Stimulated activated CD4-positive, alpha-beta T cell treated with anti-CD3 and anti-CD28 coated beads, Interleukin-2, amount 100 ng/mL, for 48 hours (primary cell): ENCODE data around the gene ELK1.
"Not testable (repeated sequence)": the region's sequence is repeated elsewhere in the genome, so short reads cannot be mapped to it uniquely, and the experiment has no call there.

ENCODE experiments used
- DNase-seq, 2 donors: peaks; one replicate each; pipeline ENCODE4 v3.0.0-alpha.2; 2020

The ELK1 gene, protein sequence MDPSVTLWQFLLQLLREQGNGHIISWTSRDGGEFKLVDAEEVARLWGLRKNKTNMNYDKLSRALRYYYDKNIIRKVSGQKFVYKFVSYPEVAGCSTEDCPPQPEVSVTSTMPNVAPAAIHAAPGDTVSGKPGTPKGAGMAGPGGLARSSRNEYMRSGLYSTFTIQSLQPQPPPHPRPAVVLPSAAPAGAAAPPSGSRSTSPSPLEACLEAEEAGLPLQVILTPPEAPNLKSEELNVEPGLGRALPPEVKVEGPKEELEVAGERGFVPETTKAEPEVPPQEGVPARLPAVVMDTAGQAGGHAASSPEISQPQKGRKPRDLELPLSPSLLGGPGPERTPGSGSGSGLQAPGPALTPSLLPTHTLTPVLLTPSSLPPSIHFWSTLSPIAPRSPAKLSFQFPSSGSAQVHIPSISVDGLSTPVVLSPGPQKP

DNA sequence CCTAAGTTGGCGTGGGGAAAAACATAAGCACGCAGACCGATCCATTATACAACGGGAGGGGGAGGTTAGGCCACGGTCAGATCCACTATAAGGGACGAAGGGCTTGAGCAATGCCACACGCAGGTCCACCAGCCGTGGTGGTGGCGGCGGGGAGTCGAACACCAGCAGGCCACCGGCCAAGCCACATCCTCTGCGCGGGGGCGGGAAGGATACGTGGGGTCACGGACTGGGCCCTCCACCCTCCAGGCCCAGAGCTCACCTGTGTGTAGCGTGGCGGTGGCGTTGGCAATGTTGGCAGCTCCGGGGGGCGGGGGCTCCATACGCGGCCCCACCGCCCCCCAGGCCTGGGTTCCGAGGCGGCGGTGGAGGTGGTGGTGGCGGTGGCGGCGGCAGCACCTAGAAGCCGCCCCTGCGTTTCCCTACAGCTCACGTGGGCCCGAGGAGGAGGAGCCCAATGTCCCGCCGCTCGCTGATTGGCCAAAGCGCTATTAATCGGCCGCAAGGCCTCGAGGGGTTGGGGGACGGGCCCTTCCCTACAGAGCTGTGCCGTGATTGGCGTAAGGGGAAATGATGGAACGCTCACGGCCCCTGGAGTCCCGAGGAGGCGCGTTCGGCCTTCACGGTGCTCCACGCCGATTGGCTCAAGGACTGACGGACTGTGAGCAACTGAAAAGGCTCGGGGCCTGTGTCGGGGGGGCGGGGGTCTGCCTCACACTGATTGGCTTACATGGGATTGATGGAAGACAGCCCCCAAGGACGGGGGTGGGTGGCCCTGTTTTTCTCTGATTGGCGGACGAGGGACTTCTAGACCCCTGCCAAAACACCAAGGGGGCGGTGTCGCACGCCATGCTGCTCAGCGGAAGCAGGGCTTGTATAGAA lies at the start of gene ELK1:
Gene ELK1, minus strand, starts transcription at position 400 of the 879 bp plus-strand sequence. CDS start 9,122 bp downstream, outside the sequence.
- DNase-seq: peak; percentile 74 to 77

DNA sequence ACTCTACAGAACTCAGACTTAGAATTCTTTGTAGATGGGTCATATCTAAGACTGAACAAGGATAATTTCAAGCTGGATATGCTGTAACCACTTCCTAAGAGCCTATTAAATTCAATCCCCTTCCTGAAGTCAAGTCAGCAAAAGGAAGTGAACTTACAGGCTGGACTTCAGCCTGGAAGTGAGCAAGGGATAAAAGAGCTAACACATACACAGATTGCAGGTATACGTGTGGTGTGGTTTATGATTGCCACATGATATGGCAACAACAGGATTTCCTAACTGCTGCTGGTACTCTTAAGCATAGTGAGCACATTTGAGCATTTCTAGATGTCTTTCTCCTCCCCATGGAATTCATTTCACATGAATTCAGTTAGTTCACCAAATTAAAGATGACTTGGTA lies 46.8 kb upstream of the ELK1 start:
- DNase-seq: no peak

DNA sequence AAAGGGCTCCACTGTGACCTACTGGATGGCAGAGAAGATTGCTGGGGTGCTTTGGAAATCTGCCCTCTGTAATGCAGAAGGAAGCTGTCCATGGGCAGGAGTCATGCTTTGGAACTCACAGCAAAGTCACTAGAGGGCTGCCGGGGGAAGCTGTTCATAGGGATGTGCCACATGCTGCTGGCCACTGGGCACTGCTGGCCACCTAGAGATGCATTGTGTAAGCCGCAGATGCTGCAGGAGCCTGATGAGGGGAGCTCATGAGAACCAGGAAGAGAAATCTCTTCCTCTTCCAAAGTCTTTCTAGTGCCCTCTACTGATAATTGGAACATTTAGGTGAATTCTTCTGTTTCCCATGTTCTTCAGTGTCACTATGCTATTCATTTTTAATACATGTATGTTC lies 39.8 kb upstream of the ELK1 start:
- DNase-seq: no peak

DNA sequence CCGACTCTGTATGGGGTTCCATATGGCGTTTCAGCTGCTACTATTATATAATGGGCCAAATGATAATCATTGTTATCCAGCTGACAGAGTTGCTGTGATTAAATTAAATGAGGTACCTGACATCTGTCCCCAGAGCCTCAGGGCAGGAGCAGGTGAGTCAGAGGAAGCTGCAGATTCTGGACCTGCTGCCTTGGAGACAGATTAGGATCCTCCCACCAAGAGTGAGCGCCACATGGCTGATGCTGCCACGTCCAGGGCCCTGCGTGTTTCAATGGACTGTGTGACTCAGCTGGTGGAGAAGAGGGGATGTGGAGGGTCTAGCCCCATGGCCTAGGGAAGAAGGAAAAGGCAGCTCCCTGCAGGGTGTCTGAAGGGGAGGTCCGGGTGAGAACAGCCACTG lies 36.9 kb upstream of the ELK1 start:
- DNase-seq: no peak

DNA sequence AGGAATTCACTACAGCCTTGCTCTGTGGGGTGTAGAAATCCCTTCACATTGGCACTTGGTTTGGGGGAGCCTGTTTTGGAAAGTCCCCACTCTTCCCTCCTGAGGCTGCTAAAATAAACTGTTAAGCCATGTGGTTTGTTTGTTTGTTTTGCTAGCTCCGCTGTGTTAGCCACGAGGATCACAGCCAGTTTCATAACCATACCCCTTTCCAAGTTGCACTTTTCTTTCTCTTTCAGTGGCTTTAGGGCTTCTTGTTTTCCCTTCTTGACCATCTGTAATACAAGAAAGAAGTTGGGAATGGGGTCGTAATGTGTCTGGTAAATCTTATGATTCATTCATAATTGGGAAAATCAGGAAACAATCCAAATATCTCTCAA lies 33.5 kb upstream of the ELK1 start:
- DNase-seq: no peak

DNA sequence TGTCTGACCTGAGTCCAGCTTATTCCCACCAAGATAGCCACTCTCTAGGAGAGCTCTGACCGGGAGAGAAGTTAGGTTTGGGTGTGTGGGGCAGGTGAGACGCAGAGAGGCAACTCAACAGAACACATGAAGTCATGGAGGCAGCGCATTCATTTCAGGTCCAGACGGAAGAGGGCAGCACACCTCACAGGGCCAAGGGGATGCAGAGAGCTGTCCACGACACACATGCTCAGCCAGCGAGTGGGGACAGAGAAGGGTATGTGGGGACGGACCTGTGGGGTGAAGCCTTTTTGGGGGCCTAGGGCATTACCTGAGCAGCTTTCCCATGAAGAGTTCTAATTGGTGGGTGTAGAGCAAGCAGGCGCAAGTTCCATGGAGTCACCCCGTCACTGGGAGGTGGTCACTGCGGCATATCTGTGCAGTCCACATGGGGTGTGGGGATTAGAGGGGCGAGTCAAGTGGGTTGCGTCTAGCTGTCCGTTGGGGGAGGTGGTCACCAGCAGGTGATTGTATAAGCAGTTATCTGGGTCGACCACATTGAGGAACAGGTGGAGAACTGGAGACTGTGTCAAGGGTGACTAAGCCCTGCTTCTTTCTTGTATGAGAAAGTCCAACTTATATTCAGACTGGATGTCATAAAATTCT lies 32.9 kb upstream of the ELK1 start:
- DNase-seq: no peak

DNA sequence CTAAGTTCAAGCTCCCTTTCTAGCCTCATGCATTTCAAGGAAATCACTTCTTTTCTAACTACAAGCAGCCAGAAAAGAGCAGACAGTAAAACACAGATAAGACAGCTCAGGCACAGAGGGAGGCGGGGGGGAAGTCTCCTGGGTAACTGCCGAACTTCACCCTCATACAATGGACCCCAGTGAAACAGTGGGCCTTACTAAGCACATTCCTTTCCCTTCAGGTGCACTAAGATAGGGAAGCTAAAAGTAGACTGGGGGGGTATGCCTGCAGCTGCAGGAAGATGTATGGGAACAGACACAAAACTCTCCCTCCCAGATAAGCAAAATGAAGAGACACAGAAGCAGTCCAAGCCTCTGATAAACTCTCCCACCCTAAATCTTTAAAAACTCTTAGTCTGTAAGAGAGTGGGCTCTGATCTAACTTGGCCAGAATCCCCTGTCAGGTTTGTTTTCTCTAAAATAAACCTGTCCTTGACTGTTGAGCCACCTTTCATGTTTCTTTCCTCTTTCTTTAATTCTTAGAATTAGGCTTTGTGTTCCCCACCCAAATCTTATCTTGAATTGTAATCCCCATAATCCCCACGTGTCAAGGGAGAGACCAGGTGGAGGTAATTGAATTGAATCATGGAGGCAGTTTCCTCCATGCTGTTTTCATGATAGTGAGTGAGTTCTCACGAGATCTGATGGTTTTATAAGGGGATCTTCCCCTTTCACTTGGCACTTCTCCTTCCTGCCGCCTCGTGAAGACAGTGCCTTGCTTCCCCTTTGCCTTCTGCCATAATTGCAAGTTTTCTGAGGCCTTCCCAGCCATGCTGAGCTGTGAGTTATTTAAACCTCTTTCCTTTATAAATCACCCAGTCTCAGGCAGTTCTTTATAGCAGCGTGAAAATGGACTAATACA lies 25.8 kb upstream of the ELK1 start:
- not testable (repeated sequence) for DNase-seq

DNA sequence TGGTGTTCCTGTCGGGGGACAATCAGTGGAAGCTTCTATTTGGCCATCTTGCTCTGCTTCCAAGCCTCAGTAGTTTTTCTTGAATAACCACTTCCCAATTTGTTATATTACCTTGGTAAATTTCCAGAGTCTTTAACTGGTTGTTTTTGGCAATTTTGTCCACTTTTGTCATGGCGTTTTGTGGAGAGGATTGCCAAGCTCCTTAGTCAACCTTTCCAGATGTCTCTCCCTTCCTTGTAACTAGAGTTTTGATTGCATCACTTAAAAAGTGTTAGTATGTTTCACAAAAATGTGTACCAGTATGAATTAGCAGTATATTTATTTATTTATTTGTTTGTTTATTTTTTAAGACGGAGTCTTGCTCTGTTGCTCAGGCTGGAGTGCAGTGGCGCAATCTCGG lies 24.4 kb upstream of the ELK1 start:
- no peak for DNase-seq

DNA sequence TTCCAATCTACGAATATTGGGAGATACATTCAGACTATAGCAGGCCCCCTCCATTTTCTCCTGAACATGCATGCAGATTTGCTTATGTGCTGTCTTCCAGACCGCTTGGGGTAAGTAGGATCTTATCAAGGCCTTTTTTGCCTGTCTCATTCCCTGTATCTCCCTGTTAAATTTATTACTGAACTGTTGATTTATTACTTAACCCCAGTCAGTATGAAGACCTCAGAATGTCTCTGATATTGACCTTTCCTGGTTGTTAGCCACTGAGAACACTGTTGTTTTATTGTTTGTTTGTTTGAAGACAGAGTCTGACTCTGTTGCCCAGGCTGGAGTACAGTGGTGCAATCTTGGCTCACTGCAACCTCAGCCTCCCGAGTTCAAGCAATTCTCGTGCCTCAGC lies 15.4 kb upstream of the ELK1 start:
- not testable (repeated sequence) for DNase-seq

DNA sequence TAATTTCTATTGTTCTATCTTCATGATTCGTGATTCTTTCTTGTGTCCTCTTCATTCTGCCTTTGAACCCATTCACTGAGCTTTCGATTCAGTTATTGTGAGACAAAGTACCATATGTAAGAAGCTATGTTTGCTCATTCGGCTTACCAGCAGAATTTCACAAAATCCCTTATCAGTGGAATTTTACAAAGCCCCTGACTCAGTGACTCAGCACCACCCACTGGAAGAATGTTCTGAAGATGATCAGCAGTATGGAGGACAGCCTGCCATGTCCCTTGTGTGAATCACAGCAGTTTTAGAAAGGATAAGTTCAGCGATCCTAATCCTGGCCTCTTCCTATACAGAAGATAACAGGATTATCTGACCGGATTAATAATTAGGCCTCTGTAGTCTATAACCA lies 14.4 kb upstream of the ELK1 start:
- no peak for DNase-seq

DNA sequence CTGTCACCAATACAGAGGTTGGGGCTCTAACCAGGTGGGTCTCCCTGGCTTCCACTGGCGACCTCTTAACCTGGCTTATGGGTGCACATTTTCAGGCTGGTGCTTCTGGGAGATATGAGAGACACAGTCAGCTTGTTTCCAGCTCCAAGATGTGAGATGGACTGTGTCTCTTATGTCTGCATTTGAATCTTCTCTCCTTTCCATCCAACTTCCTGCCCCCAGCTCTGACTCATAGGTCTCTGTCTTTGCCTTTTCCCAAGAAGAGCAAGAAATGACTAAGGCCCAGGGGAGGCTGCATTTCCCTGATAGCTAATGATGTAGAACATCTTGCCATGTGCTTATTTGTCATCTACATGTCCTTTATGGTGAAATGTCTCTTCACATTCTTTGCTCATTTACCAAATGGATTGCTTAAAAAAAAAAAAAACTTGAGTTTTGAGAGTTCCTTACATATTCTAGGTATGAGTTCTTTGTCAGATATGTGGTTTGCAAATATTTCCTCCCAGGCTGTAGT lies 11.8 kb upstream of the ELK1 start:
- peak in 1 of 2 donors; percentile 32 for DNase-seq

DNA sequence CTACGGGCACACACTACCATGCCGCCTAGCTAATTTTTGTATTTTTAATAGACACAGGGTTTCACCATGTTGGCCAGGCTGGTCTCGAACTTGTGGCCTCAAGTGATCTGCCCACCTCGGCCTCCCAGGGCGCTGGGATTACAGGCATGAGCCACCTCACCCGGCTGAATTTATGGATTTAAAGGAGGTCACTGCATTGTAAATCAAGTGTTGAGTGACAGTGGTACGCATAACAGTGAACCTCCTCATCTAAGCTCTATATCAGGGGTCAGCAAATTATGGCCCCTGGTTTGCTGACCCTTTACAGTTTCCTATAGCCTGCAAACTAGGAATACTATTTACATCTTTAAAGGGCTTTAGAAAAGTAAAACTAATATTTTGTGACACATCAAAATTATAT lies 11.2 kb upstream of the ELK1 start:
- no peak for DNase-seq

DNA sequence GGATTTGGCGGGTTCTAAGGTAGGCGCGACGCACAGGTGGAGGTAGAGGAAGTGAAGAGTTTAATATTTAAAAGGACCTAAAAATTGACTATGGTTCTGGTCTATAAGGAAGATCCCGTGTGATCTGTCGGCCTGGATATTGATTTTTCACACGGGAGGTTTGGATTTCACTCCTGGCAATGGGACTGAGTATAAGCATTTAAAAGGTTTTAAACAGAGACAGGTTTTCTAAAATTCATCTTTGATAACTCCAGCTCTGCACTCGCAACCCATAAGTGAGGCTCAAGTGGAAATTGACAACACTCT lies 9.0 kb upstream of the ELK1 start:
- DNase-seq: no peak

DNA sequence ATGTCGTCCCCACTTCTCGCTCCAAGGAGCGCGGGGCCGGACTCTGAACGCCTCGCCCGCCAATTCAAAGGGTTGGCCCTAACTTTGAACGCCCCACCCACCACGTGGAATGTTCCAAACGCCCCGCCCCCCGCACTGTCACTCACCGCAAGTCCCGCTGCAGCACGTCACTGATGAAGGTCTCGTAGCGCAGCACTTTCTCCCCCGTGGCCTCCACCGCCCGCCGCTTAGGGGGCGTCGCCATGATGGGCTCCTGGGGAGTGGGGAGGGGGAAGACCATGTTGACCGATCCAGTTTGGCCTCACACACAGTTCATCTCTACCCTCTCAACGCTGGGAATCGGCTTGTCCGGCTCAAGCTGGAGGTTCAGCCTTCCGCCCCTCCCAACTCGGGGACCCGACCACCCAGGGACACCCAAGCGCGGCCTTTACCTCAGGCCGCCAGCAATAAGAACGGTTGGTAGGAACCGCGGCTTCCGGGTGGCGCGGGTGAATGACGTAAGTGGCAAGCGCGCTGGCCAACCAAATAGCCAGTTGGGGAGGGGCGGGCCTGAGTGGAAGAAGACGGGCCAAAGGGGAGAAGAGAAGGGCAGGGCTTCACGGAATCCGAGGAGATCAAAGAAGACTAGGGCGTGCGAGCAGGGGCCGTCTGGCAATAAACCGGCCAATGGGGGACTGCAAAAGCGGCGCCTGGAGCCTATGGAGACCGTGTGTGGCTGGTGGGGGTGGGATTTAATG lies 8.5 kb upstream of the ELK1 start, which contains the start of gene UXT:
Gene UXT, minus strand, starts transcription at position 497 of the 737 bp plus-strand sequence. Its CDS starts 253 bp downstream, at position 244.
- DNase-seq: peak; percentile 83 to 85

DNA sequence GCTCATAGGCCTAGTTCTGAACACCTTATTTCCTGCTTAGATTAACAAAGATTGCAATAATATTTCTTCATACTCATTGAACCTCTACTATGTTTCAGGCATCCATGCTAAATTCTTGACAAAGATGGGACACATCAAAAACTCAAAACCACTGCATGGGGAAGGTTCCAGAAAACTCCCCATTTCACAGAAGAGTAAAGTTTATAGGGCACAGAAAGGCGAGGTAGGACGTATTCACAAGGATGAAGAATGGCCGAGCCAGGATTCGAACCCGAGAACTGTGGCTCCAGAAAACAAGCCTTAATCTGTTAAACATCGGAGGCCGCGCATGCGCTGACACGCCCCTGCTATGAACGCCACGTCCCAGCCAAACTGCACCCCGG lies 7.9 kb upstream of the ELK1 start:
- DNase-seq: no peak

DNA sequence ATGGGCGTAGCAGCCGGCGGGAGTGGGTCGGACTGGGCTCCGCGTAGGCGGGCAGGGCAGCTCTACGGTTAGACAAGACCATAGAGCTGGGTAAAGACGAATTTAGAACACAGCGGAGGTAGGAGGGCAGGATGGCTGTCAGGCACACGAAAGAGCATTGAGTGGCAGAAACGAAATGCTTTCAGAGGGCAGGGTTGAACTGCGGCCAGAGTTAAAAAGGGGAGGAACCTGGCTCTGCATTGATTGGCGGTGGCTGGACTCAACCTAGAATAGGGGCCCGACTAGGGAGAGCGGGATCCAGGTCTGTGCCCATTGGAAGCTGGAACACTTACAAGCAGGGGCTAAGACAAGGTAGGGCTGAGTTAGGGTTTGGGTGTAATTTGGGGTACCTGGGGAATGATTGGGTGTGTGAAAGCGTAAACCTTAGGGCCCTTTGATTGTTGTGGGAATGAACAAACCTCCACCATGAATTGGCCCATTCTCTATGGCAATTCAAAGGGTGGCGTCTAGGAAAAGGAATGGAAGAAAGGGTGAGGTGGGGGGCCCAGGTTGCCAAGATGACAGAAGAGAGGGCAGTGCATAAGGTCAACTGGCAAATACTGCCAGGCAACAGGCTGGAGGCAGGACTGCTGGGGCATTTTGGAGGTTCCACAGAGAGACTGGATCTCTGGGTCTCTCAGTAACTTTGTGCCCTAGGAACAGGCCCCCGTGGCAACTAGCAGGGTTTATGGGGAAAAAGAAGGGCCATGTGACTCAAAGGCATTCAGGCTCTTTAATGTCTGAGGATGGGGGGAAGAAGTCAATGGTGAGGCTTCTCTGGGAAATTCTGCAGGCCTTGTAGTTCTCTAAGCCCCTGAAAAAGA lies 911 bp upstream of the ELK1 start:
- no peak for DNase-seq

DNA sequence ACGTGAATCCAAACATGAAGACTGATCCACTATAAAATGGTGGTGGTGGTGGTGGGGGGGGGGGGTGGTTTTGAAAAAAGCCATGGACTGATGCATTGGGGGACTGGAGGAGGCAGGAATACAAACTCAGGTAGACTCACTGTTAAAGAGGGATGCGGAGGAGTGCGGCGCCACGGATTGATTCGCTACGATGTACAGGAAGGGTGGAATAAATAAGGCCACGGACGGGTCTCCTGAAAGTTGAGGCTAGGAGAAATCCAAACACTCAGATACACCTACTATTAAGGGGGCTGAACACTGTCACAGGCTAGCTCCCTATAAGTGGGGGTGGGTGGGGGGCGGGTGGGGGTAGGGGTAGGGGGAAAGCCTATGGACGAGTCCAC lies 591 bp downstream of the ELK1 start:
- DNase-seq: no peak

DNA sequence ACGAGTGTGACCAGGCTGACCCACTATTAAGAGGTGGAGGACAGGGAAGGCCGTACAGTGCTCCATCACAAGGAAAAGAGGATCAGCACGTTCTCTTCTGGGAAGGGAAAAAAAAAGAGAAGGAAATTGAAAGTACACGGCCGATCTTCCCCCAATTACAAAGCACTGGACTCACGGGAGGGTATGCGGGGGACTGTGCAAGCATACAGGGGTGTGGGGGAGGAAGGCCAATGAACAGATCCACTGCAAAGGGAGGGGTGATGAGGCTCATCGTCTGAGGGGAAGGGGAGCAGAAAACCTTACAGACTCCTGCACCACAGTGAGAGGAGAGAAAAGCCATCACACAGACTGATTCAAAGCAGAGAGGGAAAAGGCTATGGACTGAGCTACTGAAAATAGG lies 1.1 kb downstream of the ELK1 start:
- no peak for DNase-seq

DNA sequence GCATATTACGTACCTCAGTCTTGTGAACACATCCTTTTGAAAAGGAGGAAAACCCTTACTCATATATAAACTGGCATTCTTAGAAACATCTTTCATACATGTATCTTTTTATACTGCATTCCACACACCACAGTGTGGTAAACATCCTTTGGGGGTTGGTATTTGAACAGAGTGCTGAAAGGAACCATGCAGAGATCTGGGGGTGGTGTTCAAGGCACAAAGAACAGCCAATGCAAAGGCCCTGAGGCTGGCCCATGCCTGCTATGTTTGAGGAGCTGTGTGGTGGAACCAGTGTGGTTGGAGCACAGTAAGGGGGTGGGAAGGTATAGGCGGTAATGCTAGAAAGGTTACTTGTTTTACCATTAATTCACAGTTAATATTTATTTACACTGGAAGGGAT lies 2.0 kb downstream of the ELK1 start:
- DNase-seq: no peak

DNA sequence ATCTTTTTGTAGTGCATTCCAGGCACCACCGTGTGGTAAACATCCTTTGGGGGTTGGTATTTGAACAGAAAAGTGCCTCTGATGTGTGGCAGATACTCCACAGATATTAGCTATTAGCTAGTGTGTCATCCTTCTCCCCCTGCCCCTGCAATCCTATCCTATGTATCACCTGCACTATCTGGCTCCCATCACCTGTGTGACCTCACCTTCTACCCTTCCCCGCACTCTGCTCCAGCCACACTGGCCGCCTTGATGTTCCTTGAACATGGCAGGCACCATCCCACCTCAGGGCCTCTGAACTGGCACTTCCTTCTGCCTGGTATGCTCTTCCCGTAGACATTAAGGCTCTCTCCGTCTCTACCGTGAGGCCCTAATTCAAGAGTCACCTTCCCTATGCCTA lies 3.7 kb downstream of the ELK1 start:
- DNase-seq: no peak

DNA sequence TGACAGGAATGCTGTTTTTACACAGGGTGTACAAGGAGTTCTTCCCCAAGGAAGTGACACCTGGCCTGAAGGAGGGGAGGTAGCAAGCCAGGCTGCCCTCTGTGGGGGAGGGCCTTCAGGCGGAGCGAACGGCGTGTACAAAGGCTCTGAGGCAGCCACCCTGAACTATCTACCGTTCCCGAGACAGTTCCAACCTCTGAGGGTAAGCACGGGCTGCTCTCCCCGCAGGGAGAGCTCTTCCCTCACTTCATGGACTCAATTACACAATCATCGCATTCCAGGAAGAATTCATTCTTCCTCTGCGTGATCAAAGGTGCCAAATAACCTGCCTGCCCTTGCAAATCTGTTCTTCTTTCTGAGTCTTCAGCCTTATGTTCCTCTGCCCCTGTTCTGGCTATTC lies 4.8 kb downstream of the ELK1 start:
- DNase-seq: no peak
